Caco-2 (cell line): ENCODE data around the gene TBC1D25. TPM values are rescaled to one million over a fixed set of nuclear protein-coding genes. Genes with fewer than 3 reads are reported as not detected.

Experiments
- BruUV-seq: library from RNA; stranded (reverse); fragments of 400-500 nt; replicated peaks from 2 replicates; lab custom pipeline; 2021; lab: Mats Ljungman, UMichigan
- CTCF ChIA-PET: fragments of 300-600 bp; sonication (Branson Sonifier 250); formaldehyde crosslinking; loops from one replicate; lab custom pipeline; 2022; ENCODE audit warnings: antibody characterized with exemption; lab: Charles Lee
- POLR2A ChIA-PET: fragments of 300-600 bp; sonication (Branson Sonifier 250); formaldehyde crosslinking; loops from one replicate; lab custom pipeline; 2022; ENCODE audit warnings: antibody characterized with exemption; lab: Charles Lee
- DNase-seq, 2 experiments: peaks; one replicate each; pipeline versions ENCODE4 v3.0.0 to v3.0.0-alpha.2; 2020 to 2022
- H3K27me3 ChIP-seq: replicated peaks from 2 replicates; pipeline ENCODE4 v1.6.0; 2011; ENCODE audit warnings: low read length; ENCODE audit not compliant: control insufficient read depth, insufficient read depth
- H3K36me3 ChIP-seq: 2 replicates; pipeline ENCODE4 v1.5.1; 2011; ENCODE audit warnings: low read length; ENCODE audit not compliant: control insufficient read depth, insufficient read depth
- H3K4me1 ChIP-seq: fragments of 250-450 bp; sonication (Bioruptor Pico); 2 replicates; pipeline ENCODE4 v1.5.1; 2020; ENCODE audit warnings: mild to moderate bottlenecking
- H3K4me3 ChIP-seq: 2 replicates; pipeline ENCODE4 v1.5.1; 2011; ENCODE audit warnings: low read depth, mild to moderate bottlenecking, control low read depth, low read length
- H3K9me3 ChIP-seq: fragments of 250-450 bp; sonication (Bioruptor Pico); 2 replicates; pipeline ENCODE4 v1.5.1; 2020; ENCODE audit warnings: mild to moderate bottlenecking, moderate library complexity
- H3K27ac Mint-ChIP-seq: one replicate; pipeline ENCODE4 v1.8.0; 2022; ENCODE audit warnings: mixed read lengths; ENCODE audit not compliant: unreplicated experiment
- H3K27me3 Mint-ChIP-seq: one replicate; pipeline ENCODE4 v1.8.0; 2022; ENCODE audit warnings: mixed read lengths; ENCODE audit not compliant: insufficient read depth, unreplicated experiment
- H3K36me3 Mint-ChIP-seq: one replicate; pipeline ENCODE4 v1.8.0; 2022; ENCODE audit warnings: mild to moderate bottlenecking, mixed read lengths; ENCODE audit not compliant: insufficient read depth, unreplicated experiment
- H3K4me1 Mint-ChIP-seq: one replicate; pipeline ENCODE4 v1.8.0; 2022; ENCODE audit warnings: low read depth, mixed read lengths; ENCODE audit not compliant: unreplicated experiment
- H3K4me3 Mint-ChIP-seq: one replicate; pipeline ENCODE4 v1.8.0; 2022; ENCODE audit warnings: mild to moderate bottlenecking, moderate library complexity, mixed read lengths; ENCODE audit not compliant: unreplicated experiment
- H3K9me3 Mint-ChIP-seq: one replicate; pipeline ENCODE4 v1.8.0; 2022; ENCODE audit warnings: mixed read lengths; ENCODE audit not compliant: unreplicated experiment
- intact Hi-C: fragments of 100-400 bp; cut with micrococcal nuclease; formaldehyde crosslinking; loops from one replicate; pipeline ENCODE4 v1.10.0; 2022; ENCODE audit not compliant: unreplicated experiment
- total RNA-seq: library from RNA; stranded (reverse); gene quantifications from 2 replicates; pipeline ENCODE4 v1.2.3, GENCODE V29; 2022
- TF ChIP-seq, protein P1 (sequence below), 2 experiments: fragments of 200-600 bp in 1 of 2; IDR thresholded peaks; 1 replicate in 1 of 2; 2 replicates in 1 of 2; pipeline versions ENCODE4 v1.5.1 to v1.8.0; 2011 to 2022; ENCODE audit warnings: antibody characterized with exemption in 1 of 2, control low read depth in 1 of 2, inconsistent platforms in 1 of 2, low read depth in 1 of 2, low read length in 1 of 2, mild to moderate bottlenecking in 1 of 2, moderate library complexity in 1 of 2; ENCODE audit not compliant: insufficient read depth in 1 of 2, severe bottlenecking in 1 of 2, unreplicated experiment in 1 of 2

Gene TBC1D25
- total RNA-seq, 1 experiment from 2014 or later, result 11.1 TPM

DNA sequence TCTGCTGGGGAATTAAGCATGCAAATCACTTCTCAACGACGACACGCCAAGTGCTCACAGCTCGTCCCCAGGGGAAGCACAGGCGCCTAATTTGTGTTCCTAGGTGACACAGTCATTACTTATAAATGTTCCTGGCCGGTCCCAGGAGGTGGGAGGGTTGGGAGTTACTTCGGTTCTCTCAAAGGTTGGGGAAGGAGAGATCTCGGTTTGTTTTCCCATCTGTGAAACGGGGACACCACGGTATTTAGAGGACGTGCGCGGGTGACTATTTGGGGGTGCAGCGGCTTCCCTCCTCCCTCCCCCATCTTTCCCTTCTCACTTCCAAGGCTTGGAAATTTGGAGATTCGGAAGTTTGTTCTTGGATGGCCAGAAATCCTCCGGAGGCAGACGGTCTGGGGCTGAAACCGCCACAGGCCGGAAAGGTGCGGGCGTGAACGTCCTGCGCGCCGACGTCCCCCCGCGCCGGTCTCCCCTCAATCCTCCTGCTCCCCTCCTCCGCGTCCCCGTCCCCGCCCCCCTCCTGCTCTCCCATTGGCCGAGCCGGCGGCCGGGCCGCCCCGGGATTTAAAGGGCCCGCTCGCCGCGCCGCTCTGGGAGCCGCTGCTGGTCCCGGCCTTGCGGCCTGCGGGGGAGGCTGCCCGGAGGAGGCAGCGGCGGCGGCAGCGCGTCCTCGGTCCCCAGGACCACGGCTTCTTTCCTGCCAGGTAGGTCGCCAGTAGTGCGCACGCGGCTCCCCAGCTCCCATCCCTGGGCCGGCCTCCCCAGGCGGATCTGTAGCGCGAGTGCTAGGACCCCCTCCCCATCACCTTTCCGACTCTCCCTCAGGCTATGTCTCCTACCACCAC is 30.9 kb upstream of the TBC1D25 start, which contains the start of gene PORCN:
Gene PORCN, plus strand, starts transcription at position 593 of the 845 bp plus-strand sequence. CDS start 829 bp downstream, outside the sequence.
- no peak within 1 kb of the TSS for H3K27ac Mint-ChIP-seq
- Histone ChIP-seq H3K36me3 (no peaks in the 10 kb centered on the region), H3K27me3 (no peaks in the 10 kb centered on the region), H3K9me3 (no peaks in the 10 kb centered on the region), H3K4me1 (peaks cover 4% of the 10 kb centered on the region; the same call in 1 of the 2 replicates), H3K4me3 (peak within 1 kb of the TSS; percentile 61)
- ChIA-PET POLR2A (no interaction called here), CTCF (no interaction called here)
- TF ChIP-seq, protein P1, sequence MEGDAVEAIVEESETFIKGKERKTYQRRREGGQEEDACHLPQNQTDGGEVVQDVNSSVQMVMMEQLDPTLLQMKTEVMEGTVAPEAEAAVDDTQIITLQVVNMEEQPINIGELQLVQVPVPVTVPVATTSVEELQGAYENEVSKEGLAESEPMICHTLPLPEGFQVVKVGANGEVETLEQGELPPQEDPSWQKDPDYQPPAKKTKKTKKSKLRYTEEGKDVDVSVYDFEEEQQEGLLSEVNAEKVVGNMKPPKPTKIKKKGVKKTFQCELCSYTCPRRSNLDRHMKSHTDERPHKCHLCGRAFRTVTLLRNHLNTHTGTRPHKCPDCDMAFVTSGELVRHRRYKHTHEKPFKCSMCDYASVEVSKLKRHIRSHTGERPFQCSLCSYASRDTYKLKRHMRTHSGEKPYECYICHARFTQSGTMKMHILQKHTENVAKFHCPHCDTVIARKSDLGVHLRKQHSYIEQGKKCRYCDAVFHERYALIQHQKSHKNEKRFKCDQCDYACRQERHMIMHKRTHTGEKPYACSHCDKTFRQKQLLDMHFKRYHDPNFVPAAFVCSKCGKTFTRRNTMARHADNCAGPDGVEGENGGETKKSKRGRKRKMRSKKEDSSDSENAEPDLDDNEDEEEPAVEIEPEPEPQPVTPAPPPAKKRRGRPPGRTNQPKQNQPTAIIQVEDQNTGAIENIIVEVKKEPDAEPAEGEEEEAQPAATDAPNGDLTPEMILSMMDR (IDR thresholded peaks at IDR 0.05; ENCODE audit: insufficient read depth in 1 of 2, low read depth in 1 of 2, low read length in 1 of 2, severe bottlenecking in 1 of 2, unreplicated experiment in 1 of 2), result no peak
- no peaks in the 10 kb centered on the region for H3K27me3 Mint-ChIP-seq
- no peaks in the 10 kb centered on the region for H3K9me3 Mint-ChIP-seq
- peak within 1 kb of the TSS; percentile 82 for H3K4me3 Mint-ChIP-seq
- intact Hi-C loops, result no loop called here
- BruUV-seq, result TSS peak; percentile 68
- DNase-seq, result peak; percentile 73
- H3K4me1 Mint-ChIP-seq, result no peaks in the 10 kb centered on the region
- H3K36me3 Mint-ChIP-seq, result peaks cover 5% of the 10 kb centered on the region

DNA sequence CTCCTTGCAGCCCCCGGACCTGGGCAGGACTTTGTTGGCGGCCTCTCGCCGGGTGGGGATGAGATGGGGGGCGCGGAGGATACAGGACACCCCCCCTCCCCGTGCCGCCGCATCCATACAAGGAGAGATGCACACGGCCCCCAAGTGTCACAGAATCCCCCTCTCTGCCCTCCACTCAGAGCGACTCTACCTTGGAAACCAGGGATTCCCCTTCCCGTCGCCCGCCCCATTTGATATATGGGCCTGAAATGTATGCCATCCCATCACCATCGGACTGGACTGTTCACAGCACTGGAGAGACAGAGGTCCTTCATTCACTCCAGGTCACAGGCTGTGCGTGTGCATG is 30.3 kb upstream of the TBC1D25 start:
- DNase-seq, result no peak
- Histone ChIP-seq H3K4me3 (peak overlapping the region; percentile 61), H3K27me3 (no peaks in the 10 kb centered on the region), H3K36me3 (no peaks in the 10 kb centered on the region), H3K4me1 (peaks cover 4% of the 10 kb centered on the region; the same call in 1 of the 2 replicates), H3K9me3 (no peaks in the 10 kb centered on the region)
- ChIA-PET CTCF (no interaction called here), POLR2A (no interaction called here)
- BruUV-seq, result no TSS peak
- Mint-ChIP-seq H3K36me3 (peaks cover 5% of the 10 kb centered on the region), H3K27ac (no peak overlapping the region), H3K4me1 (no peaks in the 10 kb centered on the region), H3K4me3 (peak overlapping the region; percentile 82), H3K9me3 (no peaks in the 10 kb centered on the region), H3K27me3 (no peaks in the 10 kb centered on the region)
- TF ChIP-seq, protein P1 (IDR thresholded peaks at IDR 0.05; ENCODE audit: insufficient read depth in 1 of 2, low read depth in 1 of 2, low read length in 1 of 2, severe bottlenecking in 1 of 2, unreplicated experiment in 1 of 2), result no peak
- intact Hi-C loops, result no loop called here

DNA sequence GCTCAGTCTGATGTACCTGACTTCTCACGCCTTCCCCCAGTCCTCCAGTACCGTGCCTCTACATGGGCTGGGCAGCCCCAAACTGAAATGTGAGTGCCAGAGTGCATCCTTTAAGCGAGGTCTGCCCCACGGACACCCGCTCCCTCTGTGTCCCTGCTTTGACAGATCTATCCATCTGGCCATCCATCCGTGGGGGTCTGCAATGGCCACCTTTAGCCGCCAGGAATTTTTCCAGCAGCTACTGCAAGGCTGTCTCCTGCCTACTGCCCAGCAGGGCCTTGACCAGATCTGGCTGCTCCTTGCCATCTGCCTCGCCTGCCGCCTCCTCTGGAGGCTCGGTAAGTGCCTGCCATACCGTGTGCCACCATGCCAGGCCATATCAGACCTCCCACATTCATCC is 29.9 kb upstream of the TBC1D25 start:
- intact Hi-C loops, result no loop called here
- no peaks in the 10 kb centered on the region for H3K27me3 ChIP-seq
- TF ChIP-seq, protein P1 (IDR thresholded peaks at IDR 0.05; ENCODE audit: insufficient read depth in 1 of 2, low read depth in 1 of 2, low read length in 1 of 2, severe bottlenecking in 1 of 2, unreplicated experiment in 1 of 2), result no peak
- no peaks in the 10 kb centered on the region for H3K36me3 ChIP-seq
- H3K36me3 Mint-ChIP-seq, result peaks cover 5% of the 10 kb centered on the region
- CTCF ChIA-PET, result no interaction called here
- no peaks in the 10 kb centered on the region for H3K27me3 Mint-ChIP-seq
- H3K4me3 ChIP-seq, result 0 out of 2 replicates have a peak overlapping the region, but pooled peaks have one; percentile 61
- no peak overlapping the region for H3K27ac Mint-ChIP-seq
- POLR2A ChIA-PET, result no interaction called here
- H3K4me1 Mint-ChIP-seq, result no peaks in the 10 kb centered on the region
- H3K9me3 Mint-ChIP-seq, result no peaks in the 10 kb centered on the region
- DNase-seq, result no peak
- no peaks in the 10 kb centered on the region for H3K9me3 ChIP-seq
- BruUV-seq, result no TSS peak
- H3K4me1 ChIP-seq, result peaks cover 4% of the 10 kb centered on the region; the same call in 1 of the 2 replicates
- peak overlapping the region; percentile 82 for H3K4me3 Mint-ChIP-seq
